HG03108 (cell line): Measurements from ENCODE around the gene FLOT2.
"Not testable (repeated sequence)": the region's sequence is repeated elsewhere in the genome, so short reads cannot be mapped to it uniquely, and the experiment has no call there.

ENCODE experiments used
- ATAC-seq: cut with Tn5 transposase; IDR thresholded peaks from one replicate; pipeline ENCODE4 v1.9.1; 2021; ENCODE audit warnings: moderate library complexity; ENCODE audit not compliant: unreplicated experiment

The FLOT2 gene

GRCh38 chr17:28877150-28877711 is 20.3 kb downstream of the FLOT2 start:
- ATAC-seq: not testable (repeated sequence)

GRCh38 chr17:28875848-28876550 is 21.5 kb downstream of the FLOT2 start:
- no peak for ATAC-seq

- no peak for ATAC-seq
Measured at GRCh38 chr17:28874750-28875149, 22.8 kb downstream of the FLOT2 start.

- ATAC-seq: no peak
Measured at GRCh38 chr17:28873839-28874238, 23.7 kb downstream of the FLOT2 start.

GRCh38 chr17:28871056-28871579 is 26.4 kb downstream of the FLOT2 start:
- ATAC-seq: peak; percentile 98

- no peak for ATAC-seq
Measured at GRCh38 chr17:28867276-28867675, 30.3 kb downstream of the FLOT2 start.

GRCh38 chr17:28865946-28866752 is 31.4 kb downstream of the FLOT2 start:
- ATAC-seq: no peak

GRCh38 chr17:28864991-28865849 is 32.3 kb downstream of the FLOT2 start:
- no peak for ATAC-seq

- no peak for ATAC-seq
Measured at GRCh38 chr17:28863953-28864352, 33.6 kb downstream of the FLOT2 start.

GRCh38 chr17:28862561-28862960 is 35.0 kb downstream of the FLOT2 start:
- ATAC-seq: no peak

GRCh38 chr17:28861393-28862203 is 35.9 kb downstream of the FLOT2 start:
- no peak for ATAC-seq

- no peak for ATAC-seq
Measured at GRCh38 chr17:28860363-28860808, 37.1 kb downstream of the FLOT2 start.

- ATAC-seq: no peak
Measured at GRCh38 chr17:28858801-28859355, 38.7 kb downstream of the FLOT2 start.

- no peak for ATAC-seq
Measured at GRCh38 chr17:28857905-28858800, 39.4 kb downstream of the FLOT2 start.

GRCh38 chr17:28856028-28856574 is 41.4 kb downstream of the FLOT2 start:
- no peak for ATAC-seq

- no peak for ATAC-seq
Measured at GRCh38 chr17:28855336-28855679, 42.2 kb downstream of the FLOT2 start.

GRCh38 chr17:28854457-28855335 is 42.8 kb downstream of the FLOT2 start, which contains the start of gene ERAL1:
Gene ERAL1, plus strand, starts transcription at chr17:28855016. Its CDS starts 19 bp downstream, at chr17:28855035.
- peak; percentile 87 for ATAC-seq
